NCI-H2227 (cell line): ENCODE data around the gene KLHL7.
A peak's percentile ranks its signal among the peaks of the same experiment; 100 is the strongest.
"Not testable (repeated sequence)": the region's sequence is repeated elsewhere in the genome, so short reads cannot be mapped to it uniquely, and the experiment has no call there.

Experiments
- DNase-seq: peaks from one replicate; lab custom pipeline; 2025; ENCODE audit not compliant: unreplicated experiment; lab: John Stamatoyannopoulos, UW

KLHL7 gene

DNA sequence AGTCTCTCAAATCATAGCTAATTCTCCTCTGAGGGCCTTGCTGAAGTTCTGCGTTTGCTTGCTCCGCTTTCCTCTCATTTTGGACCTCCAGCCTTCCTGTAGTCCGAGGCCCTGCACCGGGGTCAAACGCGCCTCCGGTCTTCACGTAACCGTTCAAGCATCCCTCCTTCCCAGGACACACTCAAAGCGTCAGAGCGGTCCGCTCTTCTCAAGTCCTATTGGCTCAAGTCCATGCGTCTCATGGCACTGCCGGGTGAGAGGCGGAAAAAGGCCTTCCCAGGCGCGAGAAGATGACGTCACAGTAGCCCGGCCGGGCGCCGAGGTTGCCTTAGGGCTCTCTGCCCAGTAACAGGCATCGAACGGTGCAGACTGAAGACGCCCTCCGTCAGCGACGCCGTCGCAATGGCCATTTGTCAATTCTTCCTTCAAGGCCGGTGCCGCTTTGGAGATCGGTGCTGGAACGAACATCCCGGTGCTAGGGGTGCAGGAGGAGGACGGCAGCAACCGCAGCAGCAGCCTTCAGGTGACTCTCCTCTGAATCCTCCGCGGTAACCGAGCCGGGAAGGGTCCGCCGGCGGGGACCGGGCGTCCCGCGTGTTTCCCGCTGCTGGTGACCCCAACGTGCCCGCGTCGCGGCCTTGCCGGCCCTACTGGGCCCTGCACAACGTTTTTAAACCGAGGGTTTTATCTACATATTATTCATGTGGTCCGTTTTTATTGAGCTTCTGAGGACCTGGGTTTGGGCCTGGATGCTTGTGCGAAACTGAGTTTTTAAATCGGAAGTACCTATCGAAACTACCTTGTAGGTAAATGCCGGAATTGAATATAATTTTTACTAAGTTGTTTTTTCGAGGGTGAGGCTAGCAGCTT, 76.3 kb downstream of the KLHL7 start, which contains the start of gene NUP42:
Gene NUP42, plus strand, starts transcription at position 365 of the 870 bp plus-strand sequence. Its CDS starts 38 bp downstream, at position 403.
- peak; percentile 99 for DNase-seq

DNA sequence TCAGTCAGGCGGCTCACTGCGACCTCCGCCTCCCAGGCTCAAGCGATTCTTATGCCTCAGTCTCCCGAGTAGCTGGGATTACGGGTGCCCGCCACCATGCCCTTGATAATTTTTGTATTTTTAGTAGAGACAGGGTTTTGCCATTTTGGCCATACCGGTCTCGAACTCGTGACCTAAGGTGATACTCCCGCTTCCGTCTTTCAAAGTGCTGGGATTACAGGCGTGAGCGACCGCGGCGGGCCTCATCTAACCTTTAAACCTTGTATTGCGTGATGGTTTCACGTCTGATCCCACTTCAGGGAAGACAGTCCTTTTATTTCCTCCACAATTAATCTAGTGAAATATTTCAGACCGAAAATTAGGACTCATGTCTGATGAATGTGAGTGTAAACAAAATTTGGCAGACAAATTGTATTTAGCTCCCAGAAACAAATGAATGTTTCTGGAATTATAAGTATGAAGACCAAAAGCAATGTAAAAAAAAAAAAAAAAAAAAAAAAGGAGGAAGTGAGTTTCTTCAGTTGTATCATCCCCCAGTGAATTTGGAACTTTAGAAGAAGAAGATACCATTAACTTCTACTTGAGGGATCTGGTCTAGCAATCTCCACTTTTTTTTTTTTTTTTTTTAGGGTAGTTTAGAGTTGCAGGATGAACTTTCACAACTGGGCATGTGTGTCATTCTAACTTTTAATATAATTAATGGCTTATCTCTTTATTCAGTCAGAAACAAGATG, 77.9 kb downstream of the KLHL7 start:
- DNase-seq = no peak

DNA sequence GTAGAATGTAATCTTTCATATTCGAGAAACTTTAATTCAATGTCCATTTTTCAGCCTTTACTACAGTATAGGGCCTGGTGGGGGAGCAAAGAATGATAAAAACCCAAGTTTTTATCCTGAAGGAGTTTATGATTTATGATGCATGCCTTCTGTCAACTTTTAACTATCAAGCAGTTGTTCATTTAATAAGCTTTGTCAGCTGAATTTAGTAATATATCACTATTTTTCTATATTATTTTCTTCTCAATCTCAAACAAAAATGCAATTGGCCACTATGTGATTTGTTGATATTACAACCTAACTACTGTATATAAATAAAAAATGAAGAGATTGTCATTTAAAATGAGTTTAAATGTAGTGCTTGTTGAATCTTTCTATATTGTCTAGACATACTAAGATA, 78.7 kb downstream of the KLHL7 start:
- DNase-seq = no peak

DNA sequence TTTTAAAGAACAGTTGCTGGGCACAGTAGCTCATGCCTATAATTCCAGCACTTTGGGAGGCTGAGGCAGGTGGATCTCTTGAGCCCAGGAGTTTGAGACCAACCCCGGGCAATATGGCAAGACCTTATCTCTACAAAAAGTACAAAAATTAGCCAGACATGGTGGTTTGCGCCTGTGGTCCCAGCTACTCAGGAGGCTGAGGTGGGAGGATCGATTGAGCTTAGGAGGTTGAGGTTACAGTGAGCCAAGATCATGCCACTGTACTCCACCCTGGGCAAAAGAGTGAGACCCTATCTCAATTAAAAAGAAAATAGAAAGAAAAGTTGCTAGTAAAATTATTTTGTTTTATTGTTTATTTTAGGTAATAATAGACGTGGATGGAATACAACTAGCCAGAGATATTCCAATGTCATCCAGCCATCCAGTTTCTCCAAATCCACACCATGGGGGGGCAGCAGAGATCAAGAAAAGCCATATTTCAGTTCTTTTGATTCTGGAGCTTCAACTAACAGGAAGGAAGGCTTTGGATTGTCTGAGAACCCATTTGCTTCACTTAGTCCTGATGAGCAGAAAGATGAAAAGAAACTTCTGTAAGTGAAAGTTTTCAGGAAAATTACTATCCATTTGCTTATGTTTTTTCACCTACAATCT, 79.2 kb downstream of the KLHL7 start:
- DNase-seq = peak; percentile 46

DNA sequence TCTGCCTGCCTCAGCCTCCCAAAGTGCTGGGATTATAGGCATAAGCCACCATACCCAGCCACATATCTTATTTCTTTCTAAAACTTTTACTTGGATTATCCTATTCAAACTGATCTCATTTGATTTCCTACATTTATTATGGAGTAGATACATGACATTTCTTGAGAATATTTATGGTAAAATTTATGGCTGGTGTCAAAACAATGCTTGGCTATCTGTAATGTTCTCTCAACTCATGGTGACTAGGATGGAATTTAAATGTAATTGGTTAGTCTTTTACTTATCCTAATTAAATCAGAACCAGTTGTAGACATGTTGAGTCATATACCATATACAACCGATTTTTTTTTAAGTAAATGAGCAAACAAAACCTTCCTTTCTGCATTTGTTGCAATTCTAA, 80.4 kb downstream of the KLHL7 start:
- no peak for DNase-seq

DNA sequence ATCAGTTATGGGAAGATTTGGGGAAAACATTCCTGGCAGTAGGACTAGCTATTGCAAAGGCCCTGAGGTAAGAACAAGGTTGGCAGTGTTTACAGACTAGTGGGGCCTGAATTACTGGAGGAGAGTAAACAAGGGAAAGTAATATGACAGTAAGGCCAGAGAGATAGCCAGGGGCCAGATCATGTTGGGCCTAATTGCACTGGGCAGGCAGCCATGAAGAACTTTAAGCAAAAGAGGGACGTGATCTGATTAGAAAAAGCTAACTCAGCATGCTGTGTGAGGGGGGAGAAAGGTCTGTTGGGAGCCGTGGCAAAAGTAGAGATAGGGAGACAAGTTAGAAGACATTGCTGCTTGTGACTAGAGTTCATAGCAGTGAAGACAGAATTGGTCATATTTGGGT, 85.4 kb downstream of the KLHL7 start:
- no peak for DNase-seq

DNA sequence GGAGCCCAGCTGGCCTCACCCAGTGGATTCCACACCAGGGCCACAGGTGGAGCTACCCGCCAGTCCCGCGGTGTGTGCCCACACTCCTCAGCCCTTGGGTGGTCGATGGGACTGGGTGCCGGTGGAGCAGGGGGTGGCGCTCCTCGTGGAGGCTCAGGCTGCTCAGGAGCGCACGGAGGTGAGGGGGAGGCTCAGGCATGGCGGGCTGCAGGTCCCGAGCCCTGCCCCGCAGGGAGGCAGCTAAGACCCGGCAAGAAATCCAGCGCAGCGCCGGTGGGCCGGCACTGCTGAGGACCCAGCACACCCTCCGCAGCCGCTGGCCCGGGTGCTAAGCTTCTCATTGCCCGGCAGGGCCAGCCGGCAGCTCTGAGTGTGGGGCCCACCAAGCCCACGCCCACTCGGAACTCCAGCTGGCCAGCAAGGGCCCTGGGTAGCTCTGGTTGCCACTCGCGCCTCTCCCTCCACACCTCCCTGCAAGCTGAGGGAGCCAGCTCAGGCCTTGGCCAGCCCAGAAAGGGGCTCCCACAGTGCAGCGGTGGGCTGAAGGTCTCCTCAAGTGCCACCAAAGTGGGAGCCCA, 88.2 kb downstream of the KLHL7 start:
- not testable (repeated sequence) for DNase-seq

DNA sequence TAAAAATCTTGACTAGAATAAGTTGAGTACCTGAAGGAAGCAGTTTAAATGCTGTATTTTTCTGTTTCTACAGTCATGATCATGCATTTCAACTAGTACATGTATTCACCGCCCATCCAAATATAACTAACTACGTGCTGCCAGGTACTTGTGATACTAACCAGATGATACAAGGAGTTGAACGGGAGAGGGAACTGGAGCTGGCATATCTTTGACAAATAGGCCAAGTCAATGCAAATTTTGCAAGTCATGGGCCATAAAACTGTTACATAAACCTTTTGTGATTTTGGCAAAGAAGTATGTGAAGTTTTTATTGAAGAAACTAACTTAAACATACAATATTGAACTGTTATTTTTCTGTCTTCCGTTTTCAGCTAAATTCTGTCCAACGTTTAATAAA, 90.7 kb downstream of the KLHL7 start:
- no peak for DNase-seq

DNA sequence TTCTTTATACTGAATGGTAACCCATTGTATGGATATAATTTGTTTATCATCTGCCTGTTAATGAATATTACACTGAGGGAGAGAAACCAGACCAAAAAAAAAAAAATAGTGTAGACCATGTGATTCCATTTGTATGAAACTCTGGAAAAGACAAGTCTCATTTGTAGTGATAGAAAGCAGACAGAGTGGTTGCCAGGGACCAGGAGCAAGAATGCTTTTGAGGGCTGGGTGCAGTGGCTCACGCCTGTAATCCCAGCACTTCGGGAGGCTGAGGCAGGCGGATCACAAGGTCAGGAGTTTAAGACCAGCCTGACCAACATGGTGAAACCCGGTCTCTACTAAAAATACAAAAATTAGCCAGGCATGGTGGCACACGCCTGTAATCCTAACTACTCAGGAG, 92.2 kb downstream of the KLHL7 start:
- not testable (repeated sequence) for DNase-seq

DNA sequence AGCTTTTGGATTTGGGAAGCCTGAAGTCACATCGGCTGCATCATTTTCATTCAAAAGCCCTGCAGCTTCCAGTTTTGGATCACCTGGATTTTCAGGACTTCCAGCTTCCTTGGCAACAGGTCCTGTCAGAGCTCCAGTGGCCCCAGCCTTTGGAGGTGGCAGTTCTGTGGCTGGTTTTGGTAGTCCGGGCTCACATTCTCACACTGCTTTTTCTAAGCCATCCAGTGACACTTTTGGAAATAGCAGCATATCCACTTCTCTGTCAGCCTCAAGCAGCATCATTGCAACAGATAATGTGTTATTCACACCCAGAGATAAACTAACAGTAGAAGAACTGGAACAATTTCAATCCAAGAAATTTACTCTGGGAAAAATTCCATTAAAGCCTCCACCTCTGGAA, 94.7 kb downstream of the KLHL7 start:
- DNase-seq = no peak

DNA sequence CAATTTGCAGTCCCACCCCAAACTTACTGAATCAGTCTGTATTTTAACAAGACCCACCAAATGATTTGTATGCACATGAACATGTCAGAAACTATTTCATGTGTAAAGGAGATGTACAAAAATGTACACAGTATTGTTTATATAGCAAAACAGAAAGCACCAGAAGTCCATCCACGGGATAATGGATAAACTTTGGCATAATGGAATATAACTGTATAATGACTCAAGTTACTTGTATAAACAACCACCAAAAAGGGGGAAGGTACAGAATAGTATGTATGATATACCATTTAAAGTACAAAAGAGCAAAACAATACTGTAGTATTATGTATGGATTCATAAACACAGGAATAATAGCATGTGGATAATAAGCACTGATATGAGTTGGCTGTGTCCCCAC, 98.7 kb downstream of the KLHL7 start:
- no peak for DNase-seq

DNA sequence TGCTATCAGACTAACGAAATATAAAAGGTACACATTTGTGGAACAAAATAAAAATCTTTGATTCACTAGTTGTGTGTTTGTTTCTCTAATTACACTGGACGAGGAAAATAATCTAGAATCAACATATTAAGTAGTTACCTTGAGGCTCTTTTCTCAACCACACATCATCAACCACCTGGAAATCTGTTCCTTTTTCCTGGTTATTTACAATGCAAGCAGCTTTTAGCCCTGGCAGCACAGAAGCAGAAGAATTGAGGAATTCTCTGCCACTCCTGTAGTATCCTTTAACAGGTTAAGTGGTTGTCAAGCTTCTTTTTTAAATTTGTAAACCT, 100.0 kb downstream of the KLHL7 start:
- DNase-seq = no peak

DNA sequence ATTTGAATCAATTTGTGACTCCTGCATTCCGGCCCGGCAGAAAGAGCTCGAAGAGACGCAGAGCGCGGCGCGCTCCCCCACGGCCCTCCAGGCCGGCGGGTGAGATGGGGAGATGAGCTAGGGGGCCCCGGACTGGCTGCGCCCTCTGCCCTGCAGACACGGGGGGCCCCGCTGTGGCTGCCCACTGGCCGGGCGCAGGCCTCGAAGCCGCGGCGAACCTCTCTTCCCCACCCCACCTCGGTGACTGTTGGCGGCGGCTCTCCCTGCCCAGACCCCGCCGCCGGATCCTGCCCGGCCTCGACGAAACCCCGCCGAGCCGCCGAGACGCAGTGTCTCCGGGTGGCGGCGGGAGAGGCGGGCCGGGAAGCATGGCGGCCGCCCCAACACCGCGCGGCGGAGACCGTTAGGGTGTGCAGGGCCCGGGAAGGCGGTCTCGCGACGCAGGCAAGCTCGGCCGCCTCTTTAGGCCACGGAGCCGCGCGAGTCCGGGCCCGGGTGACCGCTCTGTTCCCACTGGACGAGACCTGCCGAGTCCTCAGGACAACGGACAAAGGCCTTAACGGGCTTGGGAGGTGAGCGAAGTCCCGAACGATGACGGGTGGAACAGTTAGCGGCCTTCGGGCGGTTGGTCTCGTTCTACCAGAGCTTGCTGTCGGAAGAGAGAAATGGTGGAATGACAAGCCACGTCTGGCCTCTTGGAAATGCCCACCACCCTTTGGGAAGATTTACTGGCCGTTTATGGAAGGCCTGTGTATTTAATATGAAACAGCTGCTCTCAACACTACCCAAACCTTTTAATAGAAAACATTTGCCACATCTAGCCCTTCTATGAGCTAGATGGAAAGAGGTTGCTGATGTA, 100.6 kb downstream of the KLHL7 start:
- DNase-seq = peak; percentile 54

DNA sequence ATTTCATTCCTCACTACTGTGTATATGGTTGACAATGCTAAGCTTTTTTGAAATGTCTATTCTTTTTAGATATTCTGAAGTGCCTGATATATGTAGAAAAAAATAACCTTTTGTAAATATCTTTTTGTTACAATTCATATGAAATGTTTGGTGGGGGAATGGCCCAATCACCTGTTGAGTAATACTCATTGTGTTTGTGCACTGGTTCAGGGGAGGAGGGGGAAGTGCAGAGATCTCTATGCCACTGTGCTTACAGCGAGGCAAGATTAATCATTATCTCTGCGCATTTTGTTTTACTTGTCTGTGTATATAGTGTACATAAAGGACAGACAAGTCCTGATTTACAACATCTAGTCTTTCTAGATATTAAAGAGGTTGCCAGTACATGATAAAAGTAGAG, 101.4 kb downstream of the KLHL7 start:
- no peak for DNase-seq

DNA sequence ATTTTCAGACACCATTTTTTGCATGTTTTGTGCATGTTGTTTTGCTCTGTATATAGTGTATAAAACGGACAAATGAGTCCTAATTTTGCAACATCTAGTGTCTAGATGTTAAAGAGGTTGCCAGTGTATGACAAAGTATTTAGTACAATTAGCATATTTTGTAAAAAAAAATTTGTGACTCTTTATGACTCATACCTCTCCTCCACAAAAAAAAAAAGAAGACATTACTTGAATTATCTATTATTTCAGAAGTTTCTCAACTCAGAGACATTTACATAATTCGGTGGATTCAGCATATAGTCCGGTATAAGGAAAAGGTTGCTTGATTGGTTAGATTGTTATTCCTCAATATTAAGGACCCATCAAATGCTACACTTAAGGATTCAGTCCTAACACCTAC, 102.3 kb downstream of the KLHL7 start:
- DNase-seq = no peak

DNA sequence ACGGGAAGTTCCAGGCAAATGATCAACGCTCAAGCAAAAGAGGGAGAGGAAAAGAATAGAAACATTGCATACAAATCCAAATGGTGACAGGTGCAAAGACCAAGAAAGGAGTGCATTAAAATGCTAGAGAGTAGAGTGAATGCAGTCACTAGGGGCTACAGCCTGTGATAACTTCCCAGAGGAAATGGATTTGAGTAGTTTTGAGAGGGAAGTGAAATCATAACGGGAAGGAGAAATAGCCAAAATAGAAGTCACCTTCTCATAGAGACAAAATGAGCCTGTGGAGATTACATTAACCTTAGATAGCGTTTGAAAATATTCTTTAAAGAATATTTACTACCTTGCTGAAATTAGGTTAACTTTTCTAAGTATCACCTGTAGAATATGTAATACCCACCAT, 102.7 kb downstream of the KLHL7 start:
- DNase-seq = no peak

DNA sequence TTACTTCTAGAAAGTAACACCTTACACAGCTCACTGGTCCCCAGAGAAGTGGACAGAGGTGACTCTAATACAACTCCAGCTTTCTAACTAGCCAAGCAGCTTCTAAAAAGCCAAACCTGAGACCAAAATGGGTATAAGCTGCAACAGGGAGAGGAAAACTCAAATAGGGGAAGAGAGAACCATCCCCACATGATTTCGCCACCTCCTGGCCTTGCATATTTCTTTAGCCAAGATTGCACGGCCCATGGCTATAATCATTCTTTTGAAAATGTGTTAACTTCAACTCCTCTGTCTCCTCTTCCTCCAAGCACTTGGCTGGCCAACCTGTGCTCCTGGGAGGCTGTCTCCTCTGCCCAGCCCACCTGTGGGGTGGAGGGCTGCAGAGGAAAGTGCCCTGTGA, 104.9 kb downstream of the KLHL7 start:
- no peak for DNase-seq

DNA sequence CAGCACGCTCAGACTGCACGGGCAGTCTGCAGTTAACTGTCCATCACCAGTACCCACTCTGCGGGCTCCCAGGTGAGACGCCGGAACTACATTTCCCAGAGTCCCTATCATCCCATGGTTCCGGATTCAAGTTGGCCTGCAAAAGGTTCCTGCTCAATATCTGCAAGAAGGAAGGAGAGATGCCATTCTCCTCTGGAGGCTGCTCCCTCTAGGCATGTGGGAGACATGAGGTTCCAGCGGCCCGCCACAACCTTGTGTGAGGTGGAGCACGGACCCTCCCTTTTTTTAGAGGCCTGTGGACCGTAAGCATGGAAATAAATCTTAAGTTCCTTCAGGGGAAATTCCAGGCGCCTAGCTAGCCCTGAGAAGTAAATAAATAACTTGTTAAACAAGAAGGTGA, 106.0 kb downstream of the KLHL7 start:
- no peak for DNase-seq

DNA sequence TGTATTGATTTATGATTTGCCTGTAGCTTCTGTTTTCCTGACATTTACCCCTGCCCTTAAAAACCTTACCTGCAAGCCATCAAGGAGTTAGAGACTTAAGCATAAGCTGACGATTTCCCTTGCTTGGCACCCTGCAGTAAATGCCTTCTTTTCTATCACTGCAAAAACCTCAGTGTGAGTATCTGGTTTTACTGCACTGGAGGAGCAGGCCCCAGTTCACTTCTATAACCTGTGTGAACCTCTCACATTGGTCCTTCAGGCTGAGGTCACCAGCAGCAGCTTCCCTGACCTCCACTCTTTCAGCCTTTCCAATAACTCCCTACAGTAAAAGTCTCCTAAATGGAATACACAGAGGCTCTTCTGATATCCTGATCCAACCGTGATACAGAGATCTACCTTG, 106.8 kb downstream of the KLHL7 start:
- no peak for DNase-seq

DNA sequence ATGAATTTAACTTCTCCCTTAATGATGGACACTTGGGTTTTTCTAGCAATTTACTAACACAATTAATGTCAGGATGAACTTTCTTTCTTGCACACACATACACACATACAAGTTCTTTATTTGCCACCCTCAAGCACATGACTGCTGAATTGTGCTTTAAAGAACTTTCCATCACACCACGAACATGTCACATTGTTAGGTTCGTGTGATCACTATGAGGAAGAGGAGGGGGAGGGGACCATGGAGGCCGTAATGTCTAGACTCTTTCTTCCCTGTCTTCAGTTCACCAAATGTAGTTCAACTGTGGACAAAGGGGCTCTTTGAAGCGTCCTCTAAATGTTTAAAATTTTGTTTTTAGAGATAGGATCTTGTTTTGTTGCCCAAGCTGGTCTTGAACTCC, 107.3 kb downstream of the KLHL7 start:
- DNase-seq = no peak

DNA sequence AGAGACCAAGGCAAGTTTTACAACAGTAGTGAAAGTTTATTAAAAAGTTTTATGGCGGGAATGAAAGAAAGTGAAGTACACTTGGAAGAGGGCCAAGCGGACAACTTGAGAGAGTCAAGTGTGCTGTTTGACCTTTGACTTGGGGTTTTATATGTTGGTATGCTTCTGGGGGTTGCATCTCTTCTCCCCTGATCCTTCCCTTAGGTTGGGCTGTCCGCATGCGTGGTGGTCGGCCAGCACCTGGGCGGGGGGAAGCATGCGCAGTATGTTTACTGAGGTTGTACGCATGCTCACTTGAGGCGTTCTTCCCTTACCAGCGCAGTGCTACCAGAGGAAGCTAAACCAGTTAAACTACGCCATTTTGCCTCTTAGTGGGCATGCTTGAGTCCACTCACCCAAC, 108.2 kb downstream of the KLHL7 start:
- no peak for DNase-seq
